GM19193 (cell line): Measurements from ENCODE around the gene DIAPH2.

Experiments used
- POLR2A ChIP-seq: IDR thresholded peaks from 4 replicates; pipeline ENCODE4 v1.6.1; 2011; ENCODE audit not compliant: insufficient read depth, insufficient read length; ENCODE audit errors: extremely low read depth

The DIAPH2 gene

DNA sequence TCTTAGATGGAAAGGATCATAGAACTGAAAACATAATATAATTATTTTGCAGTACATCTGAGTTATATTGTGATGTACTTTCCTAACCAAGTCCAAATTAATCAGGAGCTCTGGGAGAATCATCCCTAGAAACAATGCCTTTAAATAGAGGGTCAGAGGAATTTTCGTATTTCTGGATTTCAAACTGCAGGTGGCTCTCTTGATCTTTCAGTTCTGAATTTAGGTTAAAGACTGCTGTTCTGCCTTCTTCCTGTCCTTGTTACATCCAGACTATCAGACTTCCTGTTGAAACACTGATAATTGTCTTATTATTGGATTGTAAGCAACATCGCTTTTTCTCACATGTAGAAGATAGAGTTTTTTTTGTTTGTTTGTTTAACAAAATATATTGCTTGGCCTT is 341.8 kb downstream of the DIAPH2 start:
- TF ChIP-seq POLR2A = no peak

DNA sequence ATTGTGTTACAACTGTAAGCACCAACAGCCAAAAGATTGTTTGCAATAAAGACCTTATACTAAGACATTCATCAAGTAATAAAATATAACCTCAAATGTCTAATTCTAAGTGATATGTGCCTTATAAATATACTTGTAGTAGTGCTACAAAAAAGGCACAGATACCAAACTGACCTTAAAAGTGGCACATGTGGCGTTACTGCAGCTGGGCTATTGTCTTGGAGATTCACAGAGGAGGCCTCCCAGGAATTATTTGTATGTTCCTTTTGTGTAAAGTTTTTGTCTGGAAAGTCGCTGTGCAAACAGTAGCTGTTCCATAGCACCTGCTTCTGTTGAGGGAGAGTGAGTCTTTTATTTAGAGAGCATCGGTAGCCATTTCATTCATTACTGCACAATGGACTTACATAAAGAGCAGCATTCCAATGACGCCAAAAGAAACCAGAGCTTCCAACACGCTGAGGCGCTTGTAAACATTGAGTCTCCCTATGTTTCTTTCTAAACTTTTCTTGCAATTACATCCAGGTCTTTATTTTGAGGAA is 342.8 kb downstream of the DIAPH2 start:
- TF ChIP-seq POLR2A = no peak

DNA sequence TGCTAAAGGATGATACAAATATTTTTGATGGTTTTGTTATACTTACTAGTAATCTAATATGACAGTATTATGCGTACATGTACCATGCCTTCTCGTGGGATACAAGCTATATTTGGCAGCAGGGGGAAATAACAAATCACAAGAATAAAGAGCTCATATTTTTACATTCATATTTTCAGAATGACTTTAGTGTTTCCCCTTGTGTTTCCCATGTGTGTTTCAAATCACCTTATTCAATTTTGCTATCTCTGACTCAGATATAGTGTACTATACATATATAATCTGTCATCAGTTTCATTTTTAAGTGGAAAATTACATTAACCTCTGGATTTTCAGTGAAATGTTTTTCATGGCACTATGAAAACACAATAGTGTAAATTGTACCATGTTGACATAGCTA is 345.8 kb downstream of the DIAPH2 start:
- TF ChIP-seq POLR2A = no peak

DNA sequence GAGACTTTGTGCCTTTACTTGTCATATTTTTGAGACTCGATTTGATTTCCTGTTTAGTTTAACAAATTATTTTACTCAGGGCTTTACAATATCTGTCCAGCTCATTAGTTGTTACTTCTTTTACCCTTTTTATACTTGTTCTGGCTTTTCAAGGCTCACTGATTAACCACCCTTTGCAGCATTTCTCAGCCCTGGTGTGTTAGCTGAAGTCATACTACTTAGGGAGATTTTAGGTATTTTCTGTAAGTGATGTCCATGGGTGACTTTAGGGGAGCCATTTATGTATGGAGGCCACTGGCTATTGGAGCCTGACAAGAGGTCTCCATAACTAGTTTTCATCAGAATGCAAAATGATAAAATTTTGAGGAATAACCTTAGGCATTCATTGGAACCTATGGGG is 346.3 kb downstream of the DIAPH2 start:
- no peak for TF ChIP-seq POLR2A

DNA sequence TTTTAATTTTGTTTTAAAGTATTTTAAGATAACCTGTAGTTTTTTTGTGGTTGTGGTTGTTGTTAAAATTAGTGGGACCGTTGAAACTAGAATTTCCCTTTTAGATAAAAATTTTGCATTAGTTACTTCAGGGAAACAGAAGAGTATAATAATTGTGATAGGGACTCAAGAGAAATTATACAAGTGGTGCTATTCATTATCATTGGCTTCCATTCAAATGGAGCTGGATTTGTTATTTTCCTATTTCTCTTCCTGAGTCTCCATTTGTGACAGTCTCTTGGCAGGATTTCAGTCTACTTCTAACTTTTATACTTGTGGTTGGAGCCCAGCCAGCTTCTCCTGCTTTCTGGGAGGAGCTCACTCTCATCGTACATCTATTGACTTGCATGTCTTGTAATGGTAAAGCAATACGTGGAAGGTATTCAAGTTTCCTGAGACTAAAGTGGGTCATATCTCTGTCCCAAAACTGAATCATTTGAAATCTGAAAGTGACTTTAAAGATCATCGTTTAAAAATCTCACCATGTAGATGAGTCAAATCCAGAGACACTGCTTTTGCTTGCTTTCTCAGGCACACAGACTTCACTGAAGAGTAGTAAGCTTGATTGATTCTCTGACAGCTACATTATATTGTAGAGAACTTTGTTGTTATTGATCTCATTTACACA is 354.9 kb downstream of the DIAPH2 start:
- TF ChIP-seq POLR2A = no peak

DNA sequence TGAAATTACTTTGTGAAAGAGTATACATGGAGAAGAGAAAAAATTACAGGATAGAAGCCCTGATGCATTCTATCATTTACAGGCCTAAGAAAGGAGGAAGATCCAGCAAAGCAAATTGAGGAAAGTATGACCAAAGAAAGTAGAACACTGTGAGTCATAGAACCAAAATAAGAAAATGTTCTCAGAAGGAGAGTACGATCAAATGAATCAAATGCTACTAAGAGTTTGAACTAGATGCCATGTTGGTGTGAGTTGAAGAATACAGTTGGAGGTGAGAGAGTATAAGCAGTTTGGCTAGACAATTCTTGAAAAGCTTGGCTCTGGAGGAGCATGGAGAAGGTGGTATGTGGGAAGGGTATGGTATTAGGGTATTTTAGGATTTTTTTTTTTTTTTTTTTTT is 360.8 kb downstream of the DIAPH2 start:
- TF ChIP-seq POLR2A = no peak

DNA sequence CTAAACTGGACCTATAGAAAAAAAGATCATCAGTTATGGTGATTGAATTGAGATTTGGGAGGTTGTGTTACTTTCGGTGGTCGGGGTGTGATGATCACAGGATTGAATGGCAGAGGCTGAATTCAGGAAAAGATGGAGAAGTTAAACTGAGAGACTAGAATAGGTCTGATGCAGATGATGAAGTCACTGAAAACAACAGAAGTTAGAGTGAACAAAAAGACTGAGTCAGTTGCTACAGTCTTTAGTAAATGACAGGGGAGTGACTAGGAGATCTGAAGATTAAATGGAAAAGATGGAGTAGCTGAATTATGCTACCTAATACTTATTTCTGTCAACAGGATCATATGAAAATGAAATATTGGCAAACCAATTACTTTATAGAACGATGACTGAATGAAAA is 362.2 kb downstream of the DIAPH2 start:
- no peak for TF ChIP-seq POLR2A

DNA sequence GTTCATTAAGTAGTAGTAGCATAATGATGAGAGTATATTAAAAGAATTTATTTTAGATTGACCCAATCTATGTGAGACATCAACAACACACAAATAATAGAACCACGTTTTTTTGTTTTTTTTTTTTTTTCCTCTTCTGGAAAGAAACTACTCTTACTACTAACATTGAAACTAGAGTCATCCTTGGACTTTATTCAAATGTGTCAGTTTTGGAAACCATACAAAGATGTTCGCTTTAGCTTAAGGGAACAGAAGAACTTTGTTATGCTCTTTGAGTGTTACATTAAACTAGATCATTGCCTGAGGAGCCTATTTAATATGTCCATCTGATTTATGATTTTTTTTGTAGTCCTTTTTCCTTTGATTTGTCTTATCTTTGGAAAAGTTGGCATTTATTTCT is 365.8 kb downstream of the DIAPH2 start:
- TF ChIP-seq POLR2A = no peak

DNA sequence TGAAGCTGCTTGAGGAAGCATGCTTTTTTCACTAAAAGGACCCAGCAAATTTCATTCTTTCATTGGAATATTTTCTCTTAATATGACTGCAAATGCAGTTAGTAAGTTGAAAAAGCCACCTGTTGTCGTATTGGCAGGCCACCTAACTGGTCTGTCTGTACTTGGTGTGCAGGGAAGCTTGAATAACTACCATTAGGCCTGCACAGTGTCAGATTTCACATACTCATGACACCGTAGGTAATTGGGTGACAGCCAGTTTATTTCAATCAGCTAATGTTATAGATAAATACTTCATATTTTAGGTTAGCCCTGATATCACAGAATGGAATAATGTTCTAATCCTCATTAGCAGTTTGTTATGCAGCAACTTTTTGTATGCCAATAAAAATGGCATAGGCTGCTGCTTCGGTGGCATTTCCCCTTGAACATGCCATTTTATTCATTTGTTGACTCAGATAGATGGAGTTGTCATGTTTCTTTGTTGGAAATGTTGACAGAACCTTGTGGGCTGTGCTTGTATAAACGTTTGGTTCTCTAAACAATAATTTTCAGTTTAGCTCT is 372.8 kb downstream of the DIAPH2 start:
- TF ChIP-seq POLR2A = no peak

DNA sequence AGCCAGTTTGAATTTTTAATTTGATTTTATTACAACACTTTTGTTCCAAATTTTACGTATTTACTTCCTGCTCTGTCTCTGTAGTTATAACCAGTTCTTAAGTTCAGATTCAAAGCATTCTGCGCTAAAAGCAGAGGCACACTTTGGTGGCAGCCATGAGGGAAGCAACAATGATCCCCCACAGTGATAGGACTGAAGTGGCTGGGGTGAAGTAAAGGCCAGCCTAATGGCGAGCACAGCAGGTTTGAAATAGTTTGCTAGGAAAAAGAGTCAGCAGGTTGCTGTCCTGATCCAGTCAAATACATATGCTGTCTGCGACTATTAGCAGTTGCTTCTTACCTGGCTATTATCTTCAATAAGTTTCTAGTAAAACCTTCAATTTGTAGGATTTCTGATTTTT is 375.4 kb downstream of the DIAPH2 start:
- no peak for TF ChIP-seq POLR2A

DNA sequence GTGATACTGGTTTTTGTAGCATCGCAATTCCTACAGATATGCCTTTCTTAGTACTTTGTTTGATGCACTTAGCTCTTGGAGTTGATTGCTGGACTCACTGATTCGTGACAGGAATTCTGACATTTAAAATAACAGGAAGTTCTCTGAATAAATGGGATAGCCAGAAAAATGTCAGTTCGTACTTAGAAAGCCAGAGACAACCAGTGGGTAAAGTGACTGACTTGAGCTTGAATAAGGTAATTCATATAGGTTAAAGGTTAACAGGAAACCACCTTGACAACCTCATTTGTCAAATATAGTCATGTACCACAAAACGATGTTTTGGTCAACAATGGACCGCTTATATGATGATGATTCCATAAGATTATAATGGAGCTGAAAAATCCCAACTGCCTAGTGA is 380.4 kb downstream of the DIAPH2 start:
- TF ChIP-seq POLR2A = no peak

DNA sequence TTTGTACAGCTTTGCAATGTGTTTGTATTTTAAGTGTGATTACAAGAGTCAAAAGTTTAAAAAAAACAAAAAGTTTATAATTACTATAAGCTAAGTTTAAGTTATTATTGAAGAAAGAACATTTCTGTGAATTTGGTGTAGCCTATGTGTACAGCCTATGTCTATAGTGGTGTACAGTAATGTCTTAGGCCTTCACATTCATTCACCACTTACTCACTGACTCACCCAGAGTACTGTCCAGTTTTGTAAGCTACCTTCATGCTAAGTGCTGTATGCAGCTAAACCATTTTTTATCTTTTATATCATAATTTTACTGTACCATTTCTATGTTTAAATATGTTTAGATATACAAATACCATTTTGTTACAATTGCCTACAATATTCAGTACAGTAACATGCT is 381.3 kb downstream of the DIAPH2 start:
- no peak for TF ChIP-seq POLR2A

DNA sequence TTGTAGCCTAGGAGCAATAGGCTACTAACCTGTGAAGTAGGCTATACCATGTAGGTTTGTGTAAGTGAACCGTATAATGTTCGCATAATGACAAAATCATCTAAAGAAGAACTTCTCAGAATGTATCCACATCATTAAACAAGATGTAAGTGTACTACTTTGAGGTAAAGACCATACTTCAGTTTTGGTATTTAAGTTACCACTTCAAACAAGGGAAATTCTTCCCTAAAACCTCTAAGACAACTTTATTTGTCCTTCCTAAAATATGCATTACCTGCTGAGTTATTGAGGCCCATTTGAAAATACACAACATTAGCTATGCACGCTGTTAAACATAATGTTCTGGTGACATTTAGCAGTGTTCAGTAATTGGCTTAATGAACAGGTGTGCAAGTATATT is 381.7 kb downstream of the DIAPH2 start:
- no peak for TF ChIP-seq POLR2A

DNA sequence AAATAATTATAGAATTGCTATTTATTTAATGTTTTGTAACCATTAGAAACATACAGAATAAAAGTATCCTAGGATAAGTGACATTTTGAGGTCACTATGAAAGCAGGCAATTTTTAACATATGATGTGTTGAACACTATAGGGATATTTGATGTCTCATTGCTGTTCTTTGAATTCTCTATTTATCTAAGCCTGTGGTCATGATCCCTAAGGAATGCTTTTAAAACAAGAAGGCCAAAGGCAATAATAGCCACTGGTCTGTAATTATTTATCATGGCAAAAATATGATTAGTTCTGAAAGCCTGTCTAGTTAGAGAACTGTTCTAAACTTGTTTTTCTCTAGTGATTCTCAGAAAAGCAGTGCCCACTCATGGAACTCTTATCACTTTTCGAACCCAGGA is 385.7 kb downstream of the DIAPH2 start:
- no peak for TF ChIP-seq POLR2A

DNA sequence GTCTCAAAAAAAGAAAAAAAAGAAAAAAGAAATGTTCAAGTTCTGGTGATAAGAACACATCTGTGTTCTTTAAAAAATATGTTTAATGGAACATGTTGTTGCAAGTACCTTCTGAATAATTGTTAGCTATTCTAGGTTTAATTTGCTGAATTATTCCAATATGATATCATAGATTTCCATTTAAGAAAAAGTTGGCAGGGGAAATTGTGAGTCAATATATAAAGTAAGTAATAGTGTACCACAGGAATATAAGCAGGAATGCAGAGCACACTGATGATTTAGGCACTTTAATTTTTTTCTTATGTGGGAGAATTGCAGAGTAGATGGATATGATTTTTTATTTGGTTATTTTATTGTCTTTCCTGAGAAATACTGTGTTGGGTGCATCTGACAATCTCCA is 389.8 kb downstream of the DIAPH2 start:
- TF ChIP-seq POLR2A = no peak

DNA sequence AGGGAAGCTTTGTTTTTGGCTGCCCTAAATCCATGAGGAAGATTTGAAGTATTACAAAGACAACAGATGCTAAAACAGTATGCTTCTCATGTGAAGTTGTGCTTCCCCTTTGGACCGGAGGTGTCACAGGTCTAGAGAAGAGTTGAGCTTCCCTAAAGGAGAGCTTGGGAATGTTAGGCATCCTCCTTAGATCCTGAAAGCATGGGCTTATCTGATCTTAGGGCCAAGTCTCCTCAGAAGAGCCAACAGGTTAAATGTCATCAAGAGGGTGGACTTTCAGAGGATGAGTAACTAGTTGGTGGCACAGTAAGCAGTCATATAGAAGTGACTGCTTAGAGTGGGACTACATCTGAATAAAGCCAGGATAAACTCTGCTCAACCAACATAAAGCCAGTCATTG is 404.5 kb downstream of the DIAPH2 start:
- no peak for TF ChIP-seq POLR2A
